Fibroblast of lung (primary cell): ENCODE measurements around the gene GLT6D1.
"Not testable (repeated sequence)": the region's sequence is repeated elsewhere in the genome, so short reads cannot be mapped to it uniquely, and the experiment has no call there.

Experiments
- EZH2 ChIP-seq: IDR thresholded peaks from 2 replicates; pipeline ENCODE4 v1.5.1; 2012; ENCODE audit warnings: low read length, control low read depth, mild to moderate bottlenecking; ENCODE audit errors: missing control alignments
- TF ChIP-seq, protein P1 (sequence below), 2 donors: IDR thresholded peaks in 1 of 2; conservative IDR thresholded peaks in 1 of 2; 1 replicate in 1 of 2; 2 replicates in 1 of 2; pipeline ENCODE4 v1.5.1; 2011 to 2012; ENCODE audit warnings: low read length in 2 of 2, control low read depth in 1 of 2, inconsistent platforms in 1 of 2, low read depth in 1 of 2, mild to moderate bottlenecking in 1 of 2

DNA sequence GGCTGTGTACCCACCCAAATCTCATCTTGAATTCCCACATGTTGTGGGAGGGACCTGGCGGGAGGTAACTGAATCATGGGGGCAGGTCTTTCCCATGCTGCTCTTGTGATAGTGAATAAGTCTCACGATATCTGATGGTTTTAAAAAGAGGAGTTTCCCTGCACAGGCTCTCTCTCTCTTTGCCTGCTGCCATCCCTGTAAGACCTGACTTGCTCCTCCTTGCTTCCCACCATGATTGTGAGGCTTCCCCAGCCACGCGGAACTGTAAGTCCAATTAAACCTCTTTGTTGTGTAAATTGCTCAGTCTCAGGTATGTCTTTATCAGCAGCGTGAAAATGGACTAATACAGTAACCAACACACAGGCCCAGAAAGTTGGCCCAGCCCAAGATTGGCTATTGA lies 29.7 kb upstream of the GLT6D1 start:
- TF ChIP-seq, protein P1, sequence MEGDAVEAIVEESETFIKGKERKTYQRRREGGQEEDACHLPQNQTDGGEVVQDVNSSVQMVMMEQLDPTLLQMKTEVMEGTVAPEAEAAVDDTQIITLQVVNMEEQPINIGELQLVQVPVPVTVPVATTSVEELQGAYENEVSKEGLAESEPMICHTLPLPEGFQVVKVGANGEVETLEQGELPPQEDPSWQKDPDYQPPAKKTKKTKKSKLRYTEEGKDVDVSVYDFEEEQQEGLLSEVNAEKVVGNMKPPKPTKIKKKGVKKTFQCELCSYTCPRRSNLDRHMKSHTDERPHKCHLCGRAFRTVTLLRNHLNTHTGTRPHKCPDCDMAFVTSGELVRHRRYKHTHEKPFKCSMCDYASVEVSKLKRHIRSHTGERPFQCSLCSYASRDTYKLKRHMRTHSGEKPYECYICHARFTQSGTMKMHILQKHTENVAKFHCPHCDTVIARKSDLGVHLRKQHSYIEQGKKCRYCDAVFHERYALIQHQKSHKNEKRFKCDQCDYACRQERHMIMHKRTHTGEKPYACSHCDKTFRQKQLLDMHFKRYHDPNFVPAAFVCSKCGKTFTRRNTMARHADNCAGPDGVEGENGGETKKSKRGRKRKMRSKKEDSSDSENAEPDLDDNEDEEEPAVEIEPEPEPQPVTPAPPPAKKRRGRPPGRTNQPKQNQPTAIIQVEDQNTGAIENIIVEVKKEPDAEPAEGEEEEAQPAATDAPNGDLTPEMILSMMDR (conservative IDR thresholded peaks at IDR 0.05 in 1 of 2, IDR thresholded peaks at IDR 0.05 in 1 of 2; ENCODE audit: low read depth in 1 of 2, low read length in 2 of 2), result not testable (repeated sequence)
- not testable (repeated sequence) for TF ChIP-seq EZH2
